Urinary bladder (tissue), 4 donors: Measurements from ENCODE around the gene RASA2. TPM values are rescaled to one million over a fixed set of nuclear protein-coding genes. Genes with fewer than 3 reads are reported as not detected.
"Not testable (repeated sequence)": the region's sequence is repeated elsewhere in the genome, so short reads cannot be mapped to it uniquely, and the experiment has no call there.

Experiments
- DNase-seq: peaks from one replicate; pipeline ENCODE4 v3.0.0-alpha.2; 2015; ENCODE audit errors: extremely low spot score
- H3K27ac ChIP-seq: one replicate; pipeline ENCODE4 v1.5.1; 2013; ENCODE audit warnings: low read depth, mild to moderate bottlenecking, moderate library complexity
- H3K36me3 ChIP-seq: one replicate; pipeline ENCODE4 v1.6.1; 2013; ENCODE audit warnings: mild to moderate bottlenecking, moderate library complexity; ENCODE audit not compliant: insufficient read depth
- H3K4me1 ChIP-seq: one replicate; pipeline ENCODE4 v1.6.1; 2013; ENCODE audit warnings: mild to moderate bottlenecking, moderate library complexity; ENCODE audit not compliant: insufficient read depth
- H3K4me3 ChIP-seq: one replicate; pipeline ENCODE4 v1.5.1; 2013; ENCODE audit warnings: low read depth, low read length
- WGBS: extraction: QIAGEN DNeasy Blood & Tissue Kit; methylation state at CpG from one replicate; pipeline ENCODE4 v1.1.7; 2013; 5-methylcytosine and 5-hydroxymethylcytosine counted together
- polyA plus RNA-seq: library from polyadenylated mRNA; stranded (reverse); fragments of 200-250 nt; gene quantifications from one replicate; pipeline ENCODE4 v1.2.3, GENCODE V29; 2013
- total RNA-seq: library from RNA; depleted of rRNA; stranded (reverse); fragments of >200 nt; gene quantifications from one replicate; pipeline ENCODE4 v1.2.3, GENCODE V29; 2014
- donor health status: healthy with polysubstance abuse.
- donor health status: healthy.

Gene RASA2
- total and polyA plus RNA-seq, 2 donors: 5.9 to 38.8 TPM

- not testable (repeated sequence) for H3K36me3 ChIP-seq, DNase-seq, H3K4me1 ChIP-seq, H3K4me3 ChIP-seq, H3K27ac ChIP-seq
- WGBS: 80% methylated on average over 4 of the region's 4 CpGs
Observed at GRCh38 chr3:141497589-141497988, 10.8 kb downstream of the RASA2 start.

GRCh38 chr3:141498598-141499223 is 11.9 kb downstream of the RASA2 start:
- no peak for DNase-seq
- no peak overlapping the region for H3K4me3 ChIP-seq
- no peak overlapping the region for H3K27ac ChIP-seq
- WGBS: 82% methylated on average over 6 of the region's 6 CpGs
- H3K4me1 ChIP-seq: no peaks in the 10 kb centered on the region
- H3K36me3 ChIP-seq: no peaks in the 10 kb centered on the region

- DNase-seq: no peak
- 95% methylated on average over 4 of the region's 4 CpGs for WGBS
- peak overlapping the region; percentile 10 for H3K27ac ChIP-seq
- H3K4me3 ChIP-seq: no peak overlapping the region
- no peaks in the 10 kb centered on the region for H3K36me3 ChIP-seq
- no peaks in the 10 kb centered on the region for H3K4me1 ChIP-seq
Observed at GRCh38 chr3:141499284-141499683, 12.5 kb downstream of the RASA2 start.

- H3K27ac ChIP-seq: no peak overlapping the region
- H3K4me1 ChIP-seq: no peaks in the 10 kb centered on the region
- H3K4me3 ChIP-seq: no peak overlapping the region
- no peak for DNase-seq
- no peaks in the 10 kb centered on the region for H3K36me3 ChIP-seq
Observed at GRCh38 chr3:141499965-141500364, 13.1 kb downstream of the RASA2 start.

- no peak overlapping the region for H3K27ac ChIP-seq
- H3K36me3 ChIP-seq: no peaks in the 10 kb centered on the region
- no peak for DNase-seq
- no peak overlapping the region for H3K4me3 ChIP-seq
- WGBS: 90% methylated on average over 1 of the region's 1 CpG
- H3K4me1 ChIP-seq: no peaks in the 10 kb centered on the region
Observed at GRCh38 chr3:141500397-141500796, 13.6 kb downstream of the RASA2 start.

GRCh38 chr3:141505166-141505565 is 18.3 kb downstream of the RASA2 start:
- DNase-seq: no peak
- H3K4me1 ChIP-seq: no peaks in the 10 kb centered on the region
- WGBS: 87% methylated on average over 3 of the region's 3 CpGs
- H3K27ac ChIP-seq: no peak overlapping the region
- H3K4me3 ChIP-seq: no peak overlapping the region
- H3K36me3 ChIP-seq: no peaks in the 10 kb centered on the region

GRCh38 chr3:141506071-141506470 is 19.2 kb downstream of the RASA2 start:
- no peaks in the 10 kb centered on the region for H3K4me1 ChIP-seq
- 94% methylated on average over 3 of the region's 3 CpGs for WGBS
- H3K27ac ChIP-seq: no peak overlapping the region
- no peaks in the 10 kb centered on the region for H3K36me3 ChIP-seq
- H3K4me3 ChIP-seq: no peak overlapping the region
- DNase-seq: no peak

- 84% methylated on average over 3 of the region's 3 CpGs for WGBS
- Histone ChIP-seq H3K36me3 (no peaks in the 10 kb centered on the region), H3K4me3 (no peak overlapping the region), H3K4me1 (no peaks in the 10 kb centered on the region), H3K27ac (no peak overlapping the region)
- DNase-seq: no peak
Observed at GRCh38 chr3:141507392-141508066, 20.7 kb downstream of the RASA2 start.

- H3K4me3 ChIP-seq: no peak overlapping the region
- DNase-seq: no peak
- no peaks in the 10 kb centered on the region for H3K4me1 ChIP-seq
- no peak overlapping the region for H3K27ac ChIP-seq
- H3K36me3 ChIP-seq: no peaks in the 10 kb centered on the region
- WGBS: 89% methylated on average over 3 of the region's 3 CpGs
Observed at GRCh38 chr3:141508067-141508436, 21.2 kb downstream of the RASA2 start.

- H3K4me3 ChIP-seq: no peak overlapping the region
- 90% methylated on average over 4 of the region's 4 CpGs for WGBS
- no peaks in the 10 kb centered on the region for H3K36me3 ChIP-seq
- no peak overlapping the region for H3K27ac ChIP-seq
- no peak for DNase-seq
- H3K4me1 ChIP-seq: no peaks in the 10 kb centered on the region
Observed at GRCh38 chr3:141511361-141511760, 24.5 kb downstream of the RASA2 start.

GRCh38 chr3:141514382-141514781 is 27.6 kb downstream of the RASA2 start:
- Histone ChIP-seq H3K27ac (no peak overlapping the region), H3K36me3 (peaks cover 4% of the 10 kb centered on the region), H3K4me3 (no peak overlapping the region), H3K4me1 (no peaks in the 10 kb centered on the region)
- no peak for DNase-seq

- Histone ChIP-seq H3K36me3 (peaks cover 4% of the 10 kb centered on the region), H3K4me3 (no peak overlapping the region), H3K4me1 (no peaks in the 10 kb centered on the region), H3K27ac (no peak overlapping the region)
- WGBS: 90% methylated on average over 3 of the region's 3 CpGs
- no peak for DNase-seq
Observed at GRCh38 chr3:141519587-141519986, 32.8 kb downstream of the RASA2 start.

- Histone ChIP-seq H3K27ac (no peak overlapping the region), H3K4me3 (no peak overlapping the region), H3K36me3 (peaks cover 4% of the 10 kb centered on the region), H3K4me1 (peaks cover 2% of the 10 kb centered on the region)
- DNase-seq: no peak
Observed at GRCh38 chr3:141521781-141522180, 35.0 kb downstream of the RASA2 start.

GRCh38 chr3:141523615-141524375 is 37.0 kb downstream of the RASA2 start:
- H3K27ac ChIP-seq: no peak overlapping the region
- H3K4me3 ChIP-seq: no peak overlapping the region
- 92% methylated on average over 4 of the region's 4 CpGs for WGBS
- H3K4me1 ChIP-seq: peaks cover 2% of the 10 kb centered on the region
- no peak for DNase-seq
- H3K36me3 ChIP-seq: peaks cover 2% of the 10 kb centered on the region
